Stimulated activated CD8-positive, alpha-beta memory T cell treated with anti-CD3 and anti-CD28 coated beads, Interleukin-7, amount 100 ng/mL, for 1 hour (primary cell): ENCODE data around the gene MORN3.
"Not testable (repeated sequence)": the region's sequence is repeated elsewhere in the genome, so short reads cannot be mapped to it uniquely, and the experiment has no call there.

Experiments
- DNase-seq, 2 donors: peaks; one replicate each; pipeline ENCODE4 v3.0.0-alpha.2; 2020; ENCODE audit warnings: low read depth in 2 of 2

MORN3 gene

DNA sequence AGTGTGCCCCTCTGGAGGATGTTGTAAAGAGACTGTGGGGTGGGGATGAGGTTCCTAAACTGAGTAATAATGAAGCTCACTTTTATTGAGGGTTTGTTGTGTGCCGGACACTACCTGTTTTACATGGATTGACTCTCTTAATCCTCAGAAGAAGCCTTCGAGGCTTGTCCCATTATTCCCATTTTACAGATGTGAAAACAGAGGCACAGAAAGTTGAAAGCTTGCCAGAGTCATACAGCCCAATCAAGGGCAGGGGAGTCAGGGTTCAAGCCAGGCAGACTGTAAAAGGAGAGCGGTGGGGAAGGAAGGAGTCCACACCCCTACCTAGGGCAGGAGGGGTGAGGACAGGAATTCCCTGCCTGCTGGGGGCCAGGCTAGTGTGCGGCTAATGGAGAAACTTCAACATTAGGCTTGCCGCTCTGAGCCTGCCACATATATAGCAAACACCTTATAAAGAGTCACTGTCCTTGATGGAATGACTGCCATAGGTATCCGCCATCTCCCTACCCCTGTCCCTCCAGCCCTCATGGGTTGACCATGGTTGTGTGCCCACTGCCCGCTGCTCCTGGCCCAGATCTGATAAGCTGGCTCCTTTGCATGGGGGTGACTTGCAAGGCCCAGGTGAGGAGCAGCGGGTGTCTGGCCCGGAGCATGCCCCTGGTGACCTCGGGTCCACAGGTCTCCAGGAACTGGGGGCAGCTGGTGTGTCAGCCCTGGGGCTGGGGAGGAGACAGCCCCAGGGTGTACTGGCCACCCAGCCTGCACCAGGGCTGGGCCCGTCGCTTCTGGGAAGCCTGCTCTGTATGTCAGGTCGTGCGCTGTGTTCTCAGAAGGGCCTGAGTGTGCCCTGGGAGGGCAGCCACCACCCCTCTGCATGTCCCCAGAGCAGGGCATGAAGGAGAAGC lies 30.9 kb downstream of the MORN3 start:
- no peak for DNase-seq

DNA sequence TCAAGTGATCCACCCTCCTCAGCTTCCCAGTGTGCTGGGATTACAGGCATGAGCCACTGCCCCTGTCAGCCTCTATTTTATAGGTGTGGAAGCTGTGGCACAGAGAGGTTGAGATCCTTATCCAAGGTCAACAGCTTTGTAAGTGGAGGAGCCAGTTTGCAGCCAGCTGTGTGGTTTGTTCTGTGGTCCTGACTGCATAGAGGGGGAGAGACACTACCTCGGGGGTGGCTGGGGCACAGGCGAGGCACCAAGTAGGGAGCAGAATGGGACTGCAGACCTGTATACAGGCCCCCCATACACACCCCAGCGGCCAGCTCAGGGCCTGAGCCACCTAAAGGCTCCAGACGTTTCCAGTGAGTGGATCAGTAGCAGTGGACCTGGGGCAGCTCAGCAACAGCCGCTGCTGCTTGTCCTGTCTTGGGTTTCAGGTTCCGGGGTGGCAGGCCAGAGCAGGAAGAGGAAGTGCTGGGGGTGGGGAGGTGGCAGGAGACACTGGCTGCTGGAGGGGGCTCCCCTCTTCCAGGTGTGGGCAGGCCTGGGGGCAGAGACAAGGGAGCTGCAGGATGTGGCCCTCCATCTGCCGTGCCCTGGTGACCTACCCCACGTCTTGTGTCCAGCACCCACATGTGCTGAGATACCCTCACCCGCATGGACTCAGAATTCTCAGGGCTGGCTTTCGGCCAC lies 32.1 kb downstream of the MORN3 start:
- DNase-seq: no peak

DNA sequence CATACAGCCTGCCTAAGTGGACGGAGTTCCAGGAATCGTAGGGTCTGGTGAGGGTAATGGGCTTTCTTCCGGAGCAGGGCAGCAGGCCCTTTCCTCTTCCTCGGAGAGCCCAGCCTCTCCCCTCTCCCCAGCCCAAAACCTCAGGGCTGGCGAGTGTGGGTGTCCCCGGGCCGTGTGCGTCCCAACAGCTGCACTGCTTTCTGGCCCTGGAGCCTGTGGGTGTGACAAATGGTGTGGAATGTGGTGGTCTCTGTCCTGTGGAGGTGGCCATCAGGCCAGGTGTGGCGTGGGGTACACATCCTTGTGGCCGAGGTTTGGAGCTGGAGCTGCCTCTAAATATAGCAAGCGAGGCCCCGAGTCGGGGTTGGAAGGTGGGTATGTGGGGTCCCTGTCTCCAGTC lies 34.6 kb downstream of the MORN3 start:
- DNase-seq: no peak

DNA sequence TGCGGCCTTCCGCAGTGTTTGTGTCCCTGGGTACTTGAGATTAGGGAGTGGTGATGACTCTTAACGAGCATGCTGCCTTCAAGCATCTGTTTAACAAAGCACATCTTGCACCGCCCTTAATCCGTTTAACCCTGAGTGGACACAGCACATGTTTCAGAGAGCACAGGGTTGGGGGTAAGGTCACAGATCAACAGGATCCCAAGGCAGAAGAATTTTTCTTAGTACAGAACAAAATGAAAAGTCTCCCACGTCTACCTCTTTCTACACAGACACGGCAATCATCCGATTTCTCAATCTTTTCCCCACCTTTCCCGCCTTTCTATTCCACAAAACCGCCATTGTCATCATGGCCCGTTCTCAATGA lies 35.6 kb downstream of the MORN3 start:
- not testable (repeated sequence) for DNase-seq

- no peak for DNase-seq
These were observed 37.1 kb downstream of the MORN3 start for GRCh38 chr12:121632069-121632970.

GRCh38 chr12:121630791-121631355 lies 38.6 kb downstream of the MORN3 start:
- DNase-seq: no peak

DNA sequence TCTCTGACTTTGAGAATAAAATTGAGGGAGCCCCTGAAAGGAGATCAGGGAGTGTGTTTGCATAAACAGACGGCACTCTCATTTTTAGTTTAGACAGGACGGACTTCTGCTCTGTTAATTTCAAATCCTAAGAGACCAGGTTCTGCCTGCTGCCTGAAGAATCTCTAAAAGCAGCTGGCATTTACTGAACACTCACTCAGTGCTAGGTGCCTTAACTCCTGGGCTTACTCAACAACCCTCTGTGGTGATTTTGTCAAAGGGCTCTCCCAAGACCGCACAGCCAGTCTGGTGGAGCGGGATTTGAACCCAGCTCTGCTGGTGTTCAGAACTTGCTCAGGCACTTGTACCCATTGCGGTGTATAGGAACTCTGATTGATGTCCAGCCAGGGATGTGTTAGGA lies 40.9 kb downstream of the MORN3 start:
- no peak for DNase-seq

DNA sequence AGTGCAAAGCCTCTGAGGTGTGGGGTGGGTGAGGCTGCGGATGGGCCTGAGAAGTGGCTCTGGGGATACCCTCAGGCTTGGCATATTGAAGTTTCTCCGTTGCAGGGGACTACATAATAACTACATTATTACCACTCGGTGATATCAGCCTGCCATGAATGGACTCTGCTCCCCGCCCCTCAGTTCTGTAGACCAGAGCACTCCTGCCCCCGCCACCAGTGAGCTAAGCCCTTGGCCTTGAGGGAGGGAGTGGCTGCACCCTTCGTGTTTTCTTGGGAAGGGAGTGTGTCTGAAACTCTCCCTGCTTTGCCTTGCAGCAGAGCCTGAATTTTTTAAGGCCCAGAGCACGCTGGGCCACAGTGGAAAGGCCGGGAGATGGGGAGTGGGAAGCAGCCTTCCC lies 41.4 kb downstream of the MORN3 start:
- DNase-seq: no peak

GRCh38 chr12:121626853-121627640 lies 42.4 kb downstream of the MORN3 start:
- DNase-seq: peak; percentile 79 to 82

DNA sequence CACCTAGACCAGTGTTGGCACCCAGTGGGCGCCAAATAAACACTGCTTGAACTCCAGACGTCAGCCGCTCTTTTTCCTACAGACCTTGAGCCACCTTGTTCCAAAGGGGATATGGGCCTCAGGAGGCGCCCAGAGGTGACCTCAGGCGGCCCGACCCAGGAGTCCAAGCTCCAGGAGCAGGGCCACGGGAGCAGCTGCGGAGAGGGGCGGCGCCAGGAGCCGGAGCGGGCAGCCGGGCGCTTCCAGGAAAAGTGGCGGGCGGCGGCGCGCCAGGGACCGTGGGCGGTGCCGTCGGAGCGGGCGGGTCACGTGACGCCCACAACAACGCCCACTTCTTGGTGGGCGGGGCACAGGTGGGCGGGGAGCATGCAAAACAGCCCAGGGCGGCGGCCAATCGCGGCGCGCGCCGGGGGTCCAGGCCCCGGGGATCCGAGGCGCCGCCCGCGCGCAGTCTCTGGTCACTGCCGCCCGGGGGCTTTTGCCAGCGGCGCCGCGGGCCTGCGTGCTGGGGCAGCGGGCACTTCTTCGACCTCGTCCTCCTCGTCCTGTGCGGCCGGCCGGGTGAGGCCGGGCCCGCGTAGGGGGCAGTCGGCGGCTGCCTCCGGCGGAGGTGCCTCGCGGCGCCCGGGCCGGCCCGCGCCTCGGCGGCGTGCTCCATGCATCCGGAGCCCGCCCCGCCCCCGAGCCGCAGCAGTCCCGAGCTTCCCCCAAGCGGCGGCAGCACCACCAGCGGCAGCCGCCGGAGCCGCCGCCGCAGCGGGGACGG lies 43.2 kb downstream of the MORN3 start, which contains the start of gene ORAI1:
Gene ORAI1 (plus strand): TSS at position 444 of the 766 bp plus-strand sequence.
- DNase-seq: peak; percentile 95

- DNase-seq: no peak
These were observed 49.0 kb downstream of the MORN3 start for GRCh38 chr12:121620333-121620891.

GRCh38 chr12:121618659-121619233 lies 50.7 kb downstream of the MORN3 start:
- DNase-seq: no peak

- no peak for DNase-seq
These were observed 54.5 kb downstream of the MORN3 start for GRCh38 chr12:121614872-121615467.

GRCh38 chr12:121613462-121613861 lies 56.0 kb downstream of the MORN3 start:
- DNase-seq: no peak

DNA sequence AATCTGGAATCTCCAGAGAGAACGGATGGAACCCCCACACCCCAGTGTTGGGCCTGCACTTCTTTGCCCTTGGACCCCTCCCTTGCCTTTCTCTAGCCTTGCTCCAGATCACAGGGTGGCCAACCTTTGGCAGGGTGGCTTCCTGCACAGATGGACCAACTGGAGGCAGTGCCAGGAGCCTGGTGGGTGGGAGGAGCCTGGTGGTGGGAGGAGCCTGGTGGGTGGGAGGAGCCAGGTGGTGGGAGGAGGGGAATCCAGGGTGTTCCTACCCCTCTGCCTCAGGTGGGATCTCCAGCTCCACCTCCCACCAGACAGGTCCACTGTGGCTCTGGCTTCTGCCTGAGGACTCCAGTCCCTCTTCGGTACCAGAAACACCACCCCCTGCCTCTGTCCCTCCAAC lies 58.1 kb downstream of the MORN3 start:
- DNase-seq: no peak

- DNase-seq: no peak
These were observed 59.0 kb downstream of the MORN3 start for GRCh38 chr12:121610239-121611149.

- no peak for DNase-seq
These were observed 61.2 kb downstream of the MORN3 start for GRCh38 chr12:121608301-121608700.

GRCh38 chr12:121603581-121603980 lies 65.9 kb downstream of the MORN3 start:
- no peak for DNase-seq
